NK-92 (cell line): ENCODE results near the gene FAM90A26.
"Not testable (repeated sequence)": the region's sequence is repeated elsewhere in the genome, so short reads cannot be mapped to it uniquely, and the experiment has no call there.

Experiments used
- DNase-seq: peaks from one replicate; lab custom pipeline; 2025; ENCODE audit not compliant: unreplicated experiment; lab: John Stamatoyannopoulos, UW

Gene FAM90A26

GRCh38 chr4:9158392-9158791 is 11.8 kb upstream of the FAM90A26 start:
- not testable (repeated sequence) for DNase-seq

GRCh38 chr4:9160046-9160445 is 10.2 kb upstream of the FAM90A26 start:
- not testable (repeated sequence) for DNase-seq

DNA sequence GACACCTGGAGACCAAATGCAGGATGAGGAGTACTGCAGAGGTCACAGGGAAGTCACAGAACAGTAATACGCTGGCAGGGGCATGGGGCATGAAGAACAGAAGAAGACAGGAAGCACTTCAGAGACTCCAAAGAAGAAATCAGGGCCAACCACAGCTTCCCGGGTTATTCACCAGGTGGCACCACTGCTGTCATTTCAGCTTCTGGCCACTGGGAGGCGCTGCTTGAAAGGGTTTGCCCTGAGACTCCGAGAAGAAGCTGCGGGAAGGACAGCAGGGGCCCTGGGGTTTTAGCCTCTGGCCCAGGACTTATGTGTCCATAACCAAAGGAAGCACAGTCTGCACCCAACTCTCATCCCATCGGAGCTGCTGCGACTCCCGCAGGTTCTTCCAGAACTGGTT is 4.2 kb upstream of the FAM90A26 start:
- DNase-seq, result not testable (repeated sequence)

DNA sequence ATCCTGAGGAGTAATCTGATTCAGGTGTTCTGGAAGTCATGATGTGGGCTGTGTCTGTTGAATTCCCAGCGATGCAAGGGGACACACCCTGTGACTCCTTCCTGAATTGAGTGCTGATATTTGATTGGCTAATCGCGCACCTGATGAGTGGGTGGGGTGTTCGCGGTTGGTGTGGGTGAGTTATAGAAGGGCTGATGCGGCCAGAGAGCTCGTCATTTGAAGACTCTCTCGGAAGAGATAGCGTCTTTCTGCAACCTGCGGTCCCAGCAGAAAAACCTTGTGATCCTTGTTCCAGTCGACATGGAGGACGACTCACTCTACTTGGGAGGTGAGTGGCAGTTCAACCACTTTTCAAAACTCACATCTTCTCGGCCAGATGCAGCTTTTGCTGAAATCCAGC is 40.1 kb downstream of the FAM90A26 start, which contains the start of gene USP17L10:
TSS of gene USP17L10 (plus strand) at position 301 of the 400 bp plus-strand sequence. CDS start at position 301, 0 bp downstream.
- DNase-seq, result not testable (repeated sequence)

DNA sequence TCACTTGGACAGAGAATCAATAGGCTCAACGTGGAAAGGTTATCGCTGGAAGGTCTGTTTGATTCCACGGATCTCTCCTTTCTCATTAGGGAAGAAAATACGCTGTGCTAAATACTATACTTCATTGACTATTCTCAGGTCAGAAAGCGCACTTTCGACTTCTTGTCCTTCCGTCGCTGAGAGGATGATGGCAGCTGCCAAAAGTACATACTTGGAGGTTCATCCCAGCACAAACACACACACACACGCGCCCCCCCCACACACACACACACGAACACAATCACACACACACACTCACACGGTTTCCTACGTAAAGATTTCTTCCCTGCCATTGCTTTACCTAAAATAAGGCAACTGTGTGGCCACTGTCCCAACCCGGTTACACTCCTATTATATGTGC is 44.5 kb downstream of the FAM90A26 start:
- not testable (repeated sequence) for DNase-seq

GRCh38 chr4:9215105-9215504 is 44.9 kb downstream of the FAM90A26 start, which contains the start of gene USP17L11:
TSS of gene USP17L11 (plus strand) at chr4:9215405. CDS start at chr4:9215405, 0 bp downstream.
- DNase-seq, result not testable (repeated sequence)

DNA sequence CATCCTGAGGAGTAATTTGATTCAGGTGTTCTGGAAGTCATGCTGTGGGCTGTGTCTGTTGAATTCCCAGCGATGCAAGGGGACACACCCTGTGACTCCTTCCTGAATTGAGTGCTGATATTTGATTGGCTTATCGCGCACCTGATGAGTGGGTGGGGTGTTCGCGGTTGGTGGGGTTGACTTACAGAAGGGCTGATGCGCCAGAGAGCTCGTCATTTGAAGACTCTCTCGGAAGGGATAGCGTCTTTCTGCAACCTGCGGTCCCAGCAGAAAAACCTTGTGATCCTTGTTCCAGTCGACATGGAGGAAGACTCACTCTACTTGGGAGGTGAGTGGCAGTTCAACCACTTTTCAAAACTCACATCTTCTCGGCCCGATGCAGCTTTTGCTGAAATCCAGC is 49.6 kb downstream of the FAM90A26 start, which contains the start of gene USP17L12:
TSS of gene USP17L12 (plus strand) at position 301 of the 400 bp plus-strand sequence. CDS start at position 301, 0 bp downstream.
- not testable (repeated sequence) for DNase-seq

DNA sequence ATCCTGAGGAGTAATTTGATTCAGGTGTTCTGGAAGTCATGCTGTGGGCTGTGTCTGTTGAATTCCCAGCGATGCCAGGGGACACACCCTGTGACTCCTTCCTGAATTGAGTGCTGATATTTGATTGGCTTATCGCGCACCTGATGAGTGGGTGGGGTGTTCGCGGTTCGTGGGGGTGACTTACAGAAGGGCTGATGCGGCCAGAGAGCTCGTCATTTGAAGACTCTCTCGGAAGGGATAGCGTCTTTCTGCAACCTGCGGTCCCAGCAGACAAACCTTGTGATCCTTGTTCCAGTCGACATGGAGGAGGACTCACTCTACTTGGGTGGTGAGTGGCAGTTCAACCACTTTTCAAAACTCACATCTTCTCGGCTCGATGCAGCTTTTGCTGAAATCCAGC is 54.4 kb downstream of the FAM90A26 start, which contains the start of gene USP17L13:
TSS of gene USP17L13 (plus strand) at position 301 of the 400 bp plus-strand sequence. CDS start at position 301, 0 bp downstream.
- DNase-seq, result not testable (repeated sequence)
